Left ventricle myocardium inferior (tissue), 1 donor: Measurements from ENCODE around the gene TNFRSF14. TPM values are rescaled to one million over a fixed set of nuclear protein-coding genes. Genes with fewer than 3 reads are reported as not detected.
A peak's percentile ranks its signal among the peaks of the same experiment; 100 is the strongest.

Source experiments
- DNase-seq: peaks from one replicate; pipeline ENCODE4 v3.0.0-alpha.2; 2020
- H3K27ac ChIP-seq: fragments of 200-600 bp; replicated peaks from 2 replicates; pipeline ENCODE4 v1.8.0; 2021
- H3K27me3 ChIP-seq: fragments of 200-600 bp; 2 replicates; pipeline ENCODE4 v1.8.0; 2021; ENCODE audit warnings: low read depth
- H3K36me3 ChIP-seq: fragments of 200-600 bp; 2 replicates; pipeline ENCODE4 v1.8.0; 2021
- H3K4me1 ChIP-seq: fragments of 200-600 bp; 2 replicates; pipeline ENCODE4 v1.8.0; 2021
- H3K4me3 ChIP-seq: fragments of 200-600 bp; 2 replicates; pipeline ENCODE4 v1.8.0; 2021; ENCODE audit warnings: mild to moderate bottlenecking, moderate library complexity
- H3K9me3 ChIP-seq: fragments of 200-600 bp; replicated peaks from 2 replicates; pipeline ENCODE4 v1.8.0; 2021
- CTCF ChIP-seq: fragments of 200-600 bp; IDR thresholded peaks from 2 replicates; pipeline ENCODE4 v1.8.0; 2021; ENCODE audit warnings: antibody characterized with exemption, mild to moderate bottlenecking, borderline replicate concordance
- intact Hi-C: fragments of 100-400 bp; cut with micrococcal nuclease; formaldehyde crosslinking; loops from one replicate; pipeline ENCODE4 v1.11.0; 2022
- long read RNA-seq: library from polyadenylated mRNA; unstranded; transcript quantifications from one replicate; pipeline ENCODE4 v2.0.0, GENCODE V29; 2021
- total RNA-seq: library from RNA; stranded (reverse); fragmentation: NEBNext Ultra II Directional; extraction: Animal tissue kit (Norgen Biotek cat#: 25700); gene quantifications from one replicate; pipeline ENCODE4 v1.2.1, GENCODE V29; 2021
- donor health status: DM: no; HTN: yes; CAD: no; lungs with severe emphysema.

Gene TNFRSF14
- total RNA-seq, result 13.7 TPM
- long read RNA-seq, transcript TNFRSF14-201 (8 exons, 1,707 nt), result major isoform, 8 of 26 reads
- long read RNA-seq, partial matches to known transcripts, result 2 of 26 reads
- long read RNA-seq, other reads (novel, unspliced or antisense), result 16 of 26 reads

GRCh38 chr1:2556277-2556677, at the start of gene TNFRSF14:
TNFRSF14 (plus strand) TSS chr1:2556371; CDS start chr1:2556665, 294 bp downstream.
- peak; percentile 9 for TF ChIP-seq CTCF
- intact Hi-C loops, result no loop called here
- H3K4me1 ChIP-seq, result peaks cover 61% of the 10 kb centered on the region

GRCh38 chr1:2506901-2507565, 49.1 kb upstream of the TNFRSF14 start:
- no peak for TF ChIP-seq CTCF
- Histone ChIP-seq H3K27ac (no peak overlapping the region), H3K4me3 (no peak overlapping the region), H3K9me3 (no peaks in the 10 kb centered on the region), H3K36me3 (peaks cover 44% of the 10 kb centered on the region), H3K27me3 (peaks cover 32% of the 10 kb centered on the region), H3K4me1 (peaks cover 28% of the 10 kb centered on the region)
- DNase-seq, result no peak
- intact Hi-C loops, result no loop called here

More at GRCh38 chr1:2556277-2556677, at the start of gene TNFRSF14:
- Histone ChIP-seq H3K9me3 (no peaks in the 10 kb centered on the region), H3K27me3 (peaks cover 9% of the 10 kb centered on the region), H3K4me3 (peak within 1 kb of the TSS; percentile 70), H3K36me3 (peaks cover 30% of the 10 kb centered on the region), H3K27ac (peak within 1 kb of the TSS; percentile 92)
- DNase-seq, result no peak

GRCh38 chr1:2507744-2508155, 48.4 kb upstream of the TNFRSF14 start:
- no peak overlapping the region for H3K27ac ChIP-seq
- no peaks in the 10 kb centered on the region for H3K9me3 ChIP-seq
- TF ChIP-seq CTCF, result no peak
- peaks cover 28% of the 10 kb centered on the region for H3K4me1 ChIP-seq
- peaks cover 51% of the 10 kb centered on the region for H3K36me3 ChIP-seq
- peaks cover 25% of the 10 kb centered on the region for H3K27me3 ChIP-seq
- intact Hi-C loops, result no loop called here
- no peak for DNase-seq
- no peak overlapping the region for H3K4me3 ChIP-seq

- Histone ChIP-seq H3K27me3 (peaks cover 21% of the 10 kb centered on the region), H3K4me3 (no peak overlapping the region), H3K36me3 (peaks cover 55% of the 10 kb centered on the region), H3K9me3 (no peaks in the 10 kb centered on the region), H3K27ac (no peak overlapping the region), H3K4me1 (peaks cover 28% of the 10 kb centered on the region)
- DNase-seq, result no peak
- TF ChIP-seq CTCF, result no peak
- intact Hi-C loops, result no loop called here
These were observed 48.0 kb upstream of the TNFRSF14 start for GRCh38 chr1:2508180-2508579.

GRCh38 chr1:2508751-2509150, 47.4 kb upstream of the TNFRSF14 start:
- DNase-seq, result no peak
- Histone ChIP-seq H3K27ac (no peak overlapping the region), H3K4me1 (peaks cover 28% of the 10 kb centered on the region), H3K27me3 (peaks cover 15% of the 10 kb centered on the region), H3K36me3 (peaks cover 61% of the 10 kb centered on the region), H3K4me3 (no peak overlapping the region), H3K9me3 (no peaks in the 10 kb centered on the region)
- no peak for TF ChIP-seq CTCF
- intact Hi-C loops, result no loop called here
